HCEC 1CT (cell line): ENCODE measurements around the gene IGDCC3.
"Not testable (repeated sequence)": the region's sequence is repeated elsewhere in the genome, so short reads cannot be mapped to it uniquely, and the experiment has no call there.

Experiments
- DNase-seq: peaks from one replicate; pipeline ENCODE4 v3.0.0-alpha.2; 2017

Gene IGDCC3

GRCh38 chr15:65405791-65406423, 28.1 kb upstream of the IGDCC3 start:
- no peak for DNase-seq

- DNase-seq = no peak
These were observed 26.5 kb upstream of the IGDCC3 start for GRCh38 chr15:65404186-65404872.

- no peak for DNase-seq
These were observed 25.2 kb upstream of the IGDCC3 start for GRCh38 chr15:65402961-65403360.

- DNase-seq = no peak
These were observed 23.9 kb upstream of the IGDCC3 start for GRCh38 chr15:65401611-65402240.

GRCh38 chr15:65400760-65401610, 23.2 kb upstream of the IGDCC3 start:
- DNase-seq = peak; percentile 60

GRCh38 chr15:65399997-65400396, 22.2 kb upstream of the IGDCC3 start:
- no peak for DNase-seq

- no peak for DNase-seq
These were observed 21.4 kb upstream of the IGDCC3 start for GRCh38 chr15:65399001-65399706.

GRCh38 chr15:65398486-65398885, 20.7 kb upstream of the IGDCC3 start:
- not testable (repeated sequence) for DNase-seq

- DNase-seq = no peak
These were observed 19.1 kb upstream of the IGDCC3 start for GRCh38 chr15:65396965-65397317.

- DNase-seq = no peak
These were observed 18.6 kb upstream of the IGDCC3 start for GRCh38 chr15:65396283-65396964.

- no peak for DNase-seq
These were observed 17.9 kb upstream of the IGDCC3 start for GRCh38 chr15:65395567-65396202.

GRCh38 chr15:65394936-65395335, 17.1 kb upstream of the IGDCC3 start:
- no peak for DNase-seq

- no peak for DNase-seq
These were observed 16.5 kb upstream of the IGDCC3 start for GRCh38 chr15:65394280-65394789.

GRCh38 chr15:65393557-65393956, 15.8 kb upstream of the IGDCC3 start:
- DNase-seq = no peak

GRCh38 chr15:65393091-65393490, 15.3 kb upstream of the IGDCC3 start:
- DNase-seq = no peak

GRCh38 chr15:65392368-65392767, 14.6 kb upstream of the IGDCC3 start:
- no peak for DNase-seq

GRCh38 chr15:65391732-65392131, 13.9 kb upstream of the IGDCC3 start:
- no peak for DNase-seq

- DNase-seq = no peak
These were observed 12.6 kb upstream of the IGDCC3 start for GRCh38 chr15:65390447-65390846.

GRCh38 chr15:65389226-65389625, 11.4 kb upstream of the IGDCC3 start:
- no peak for DNase-seq

- no peak for DNase-seq
These were observed 10.7 kb upstream of the IGDCC3 start for GRCh38 chr15:65388306-65389080.

GRCh38 chr15:65386886-65387285, 9.1 kb upstream of the IGDCC3 start:
- no peak for DNase-seq
